K562 (cell line): ENCODE measurements around the gene ANKRD16. TPM values are rescaled to one million over a fixed set of nuclear protein-coding genes. Genes with fewer than 3 reads are reported as not detected.

ENCODE experiments used
- ARID1B ChIP-seq: fragments of 450-650 bp; IDR thresholded peaks from 2 replicates; pipeline ENCODE4 v1.6.1; 2016; ENCODE audit warnings: antibody characterized with exemption, mild to moderate bottlenecking, inconsistent platforms
- BCOR ChIP-seq: fragments of 450-650 bp; IDR thresholded peaks from 2 replicates; pipeline ENCODE4 v1.6.1; 2016
- BRD9 ChIP-seq: fragments of 450-650 bp; IDR thresholded peaks from 2 replicates; pipeline ENCODE4 v1.6.1; 2018; ENCODE audit warnings: low read depth; ENCODE audit not compliant: partially characterized antibody
- ETS1 ChIP-seq: conservative IDR thresholded peaks from 2 replicates; pipeline ENCODE4 v1.6.1; 2011; ENCODE audit warnings: low read depth, mild to moderate bottlenecking, low read length; ENCODE audit not compliant: control insufficient read depth
- GATA2 ChIP-seq: sonication (generic); formaldehyde crosslinking; IDR thresholded peaks from 2 replicates; pipeline ENCODE4 v1.4.0; 2020; ENCODE audit warnings: mild to moderate bottlenecking, missing genetic modification reagents
- GATAD2B ChIP-seq: fragments of 450-650 bp; IDR thresholded peaks from 2 replicates; pipeline ENCODE4 v1.6.1; 2017; ENCODE audit warnings: mild to moderate bottlenecking, borderline replicate concordance
- HDAC3 ChIP-seq: fragments of 450-650 bp; IDR thresholded peaks from 2 replicates; pipeline ENCODE4 v1.6.1; 2018; ENCODE audit warnings: borderline replicate concordance, mild to moderate bottlenecking, moderate library complexity; ENCODE audit not compliant: partially characterized antibody
- HDAC8 ChIP-seq: fragments of 450-650 bp; IDR thresholded peaks from 2 replicates; pipeline ENCODE4 v1.6.1; 2016; ENCODE audit warnings: mild to moderate bottlenecking, missing genetic modification characterization, moderate library complexity, missing compliant biosample characterization
- HMGXB4 ChIP-seq: sonication (generic); formaldehyde crosslinking; IDR thresholded peaks from 2 replicates; pipeline ENCODE4 v1.8.1; 2023; ENCODE audit warnings: mild to moderate bottlenecking, missing genetic modification reagents
- KLF16 ChIP-seq: IDR thresholded peaks from 2 replicates; pipeline ENCODE4 v1.6.1; 2016; ENCODE audit warnings: antibody characterized with exemption
- MEF2A ChIP-seq: IDR thresholded peaks from 2 replicates; pipeline ENCODE4 v1.6.1; 2011; ENCODE audit warnings: low read depth, mild to moderate bottlenecking, low read length, moderate library complexity; ENCODE audit not compliant: control insufficient read depth
- NONO ChIP-seq, 2 experiments: fragments of 200-400 bp in 1 of 2; fragments of 450-650 bp in 1 of 2; formaldehyde crosslinking in 1 of 2; IDR thresholded peaks; 2 replicates each; pipeline ENCODE4 v1.6.1; 2017; ENCODE audit warnings: low read depth in 2 of 2, mild to moderate bottlenecking in 2 of 2, moderate library complexity in 2 of 2, low read length in 1 of 2
- SMAD4 ChIP-seq: fragments of 250-450 bp; sonication (Bioruptor Pico); conservative IDR thresholded peaks from 2 replicates; pipeline ENCODE4 v1.8.0; 2021; ENCODE audit warnings: inconsistent platforms, mild to moderate bottlenecking, moderate library complexity
- ZKSCAN3 ChIP-seq: fragments of 250-450 bp; sonication (Bioruptor Pico); IDR thresholded peaks from 2 replicates; pipeline ENCODE4 v1.4.0; 2020
- ZNF175 ChIP-seq: fragments of 200-800 bp; sonication (Bioruptor generic); IDR thresholded peaks from 2 replicates; pipeline ENCODE4 v1.6.1; 2016; ENCODE audit warnings: low read depth, mild to moderate bottlenecking, missing genetic modification characterization, missing compliant biosample characterization
- ZNF384 ChIP-seq: IDR thresholded peaks from 2 replicates; pipeline ENCODE4 v1.6.1; 2012; ENCODE audit warnings: low read depth, low read length, improper control_type of control experiment
- polyA plus RNA-seq, 8 experiments: library from polyadenylated mRNA; depleted of rRNA in 4 of 8; stranded (reverse) in 5 of 8; unstranded in 3 of 8; fragments of >200 nt; fragmentation: Nextera tagmentation in 2 of 8; fragmentation: Illumina TruSeq in 1 of 8; extraction: Ambion mirVana in 2 of 8; extraction: Trizol in 1 of 8; gene quantifications; 2 replicates each; pipeline versions ENCODE4 v1.2.1 to v1.2.3, GENCODE V29; 2011 to 2014; ENCODE audit warnings: inconsistent platforms in 1 of 8, missing spikeins in 1 of 8
- total RNA-seq, 7 experiments: library from RNA; depleted of rRNA in 6 of 7; stranded (reverse); fragments of >200 nt in 6 of 7; fragmentation: Illumina TruSeq in 2 of 7; extraction: Trizol in 2 of 7; gene quantifications; 2 replicates each; pipeline versions ENCODE4 v1.2.1 to v1.2.3, GENCODE V29; 2011 to 2021; ENCODE audit warnings: low replicate concordance in 1 of 7

The ANKRD16 gene
- total and polyA plus RNA-seq, 9 of the 15 experiments (the other 6 are each of a cell fraction or from before 2014, with no cell fraction given): 1.5 to 16.0 (median 9.5) TPM

- peak; percentile 52; the same call in 1 of the 2 replicates for TF ChIP-seq ETS1
- TF ChIP-seq SMAD4 (CRISPR knock-in tag): peak; percentile 77
- TF ChIP-seq ARID1B: peak; percentile 96
- peak; percentile 82 for TF ChIP-seq BRD9
- TF ChIP-seq NONO (IDR thresholded peaks at IDR 0.05; ENCODE audit: low read depth in 2 of 2, low read length in 1 of 2): no peak
- TF ChIP-seq HMGXB4 (CRISPR knock-in tag): no peak
- peak; percentile 53; the same call in 1 of the 2 replicates for TF ChIP-seq BCOR
- TF ChIP-seq ZKSCAN3 (CRISPR knock-in tag): no peak
- TF ChIP-seq HDAC3: peak; percentile 86
- TF ChIP-seq ZNF175: peak; percentile 71; the same call in 1 of the 2 replicates
- peak; percentile 78 for TF ChIP-seq KLF16
- TF ChIP-seq ZNF384: no peak
- peak; percentile 83 for TF ChIP-seq MEF2A
- TF ChIP-seq GATA2 (CRISPR knock-in tag): peak; percentile 79
- TF ChIP-seq GATAD2B: peak; percentile 52; the same call in 1 of the 2 replicates
- no peak for TF ChIP-seq HDAC8 (tag)
These were observed 44.3 kb upstream of the ANKRD16 start (continued) for GRCh38 chr10:5933909-5934546.
